Dermis microvascular lymphatic vessel endothelial cell (primary cell): Measurements from ENCODE around the gene GSE1. TPM values are rescaled to one million over a fixed set of nuclear protein-coding genes. Genes with fewer than 3 reads are reported as not detected.

Experiments used
- DNase-seq, 2 donors: peaks; one replicate each; pipeline versions ENCODE4 v3.0.0 to v3.0.0-alpha.2; 2010; ENCODE audit warnings: low read depth in 2 of 2
- total RNA-seq: library from RNA; depleted of rRNA; stranded (reverse); fragments of >200 nt; gene quantifications from 2 replicates; pipeline ENCODE4 v1.2.1, GENCODE V29; 2014

The GSE1 gene
- total RNA-seq, 1 donor from 2014 or later: 9.0 TPM

GRCh38 chr16:85675251-85675874 is 62.2 kb downstream of the GSE1 start:
- peak; percentile 14 to 43 for DNase-seq

GRCh38 chr16:85676466-85676865 is 63.3 kb downstream of the GSE1 start:
- DNase-seq: no peak

DNA sequence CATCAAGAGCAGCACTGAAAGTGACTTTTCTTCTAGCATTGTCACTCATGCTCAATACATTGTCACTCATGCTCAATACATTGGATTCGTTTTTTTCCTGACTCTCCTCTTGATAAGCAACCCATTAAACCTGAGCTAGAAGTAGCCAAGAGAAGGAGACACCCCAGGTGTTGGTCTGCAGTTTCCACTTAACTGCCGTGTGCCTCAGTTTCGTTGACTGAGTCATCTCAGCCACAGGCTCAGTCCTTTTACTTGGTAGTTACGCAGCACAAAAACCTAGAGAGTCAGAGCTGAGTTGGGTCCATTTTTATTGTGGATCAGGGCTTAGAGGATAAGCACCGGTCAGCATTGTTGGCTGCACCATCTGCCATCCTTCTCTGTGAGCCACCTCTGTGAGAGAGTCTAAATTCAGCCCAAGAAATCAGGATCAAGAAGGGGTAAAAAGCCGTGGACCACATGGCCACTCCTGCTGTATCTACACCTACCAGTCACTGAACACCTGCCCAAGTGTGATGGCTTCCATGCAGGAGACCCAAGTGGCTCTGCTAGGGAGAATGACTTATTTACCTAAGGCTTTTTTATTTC is 64.4 kb downstream of the GSE1 start:
- DNase-seq: no peak

DNA sequence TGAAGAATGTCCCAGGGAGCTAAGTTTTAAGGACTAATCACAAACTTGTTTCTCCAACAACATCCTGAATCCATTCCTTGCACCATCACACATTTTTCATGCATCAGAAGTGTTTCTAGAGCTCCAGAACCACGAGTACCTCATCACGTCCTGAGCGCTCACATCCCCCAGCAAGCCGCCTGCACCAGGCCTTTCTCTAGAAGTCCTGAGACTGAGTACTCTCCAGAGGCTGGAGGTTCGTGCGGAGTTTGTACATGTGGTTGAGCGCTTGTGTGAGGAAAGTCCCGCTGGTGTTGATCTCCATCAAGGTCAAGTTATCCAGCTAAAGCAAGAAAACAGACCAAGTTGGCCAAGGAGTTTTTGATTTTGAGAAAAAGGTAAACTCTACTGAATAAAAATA is 64.9 kb downstream of the GSE1 start:
- no peak for DNase-seq

- no peak for DNase-seq
Observed at GRCh38 chr16:85678821-85679220, 65.7 kb downstream of the GSE1 start.

GRCh38 chr16:85679870-85680269 is 66.7 kb downstream of the GSE1 start:
- no peak for DNase-seq

GRCh38 chr16:85680352-85680944 is 67.3 kb downstream of the GSE1 start:
- DNase-seq: no peak

DNA sequence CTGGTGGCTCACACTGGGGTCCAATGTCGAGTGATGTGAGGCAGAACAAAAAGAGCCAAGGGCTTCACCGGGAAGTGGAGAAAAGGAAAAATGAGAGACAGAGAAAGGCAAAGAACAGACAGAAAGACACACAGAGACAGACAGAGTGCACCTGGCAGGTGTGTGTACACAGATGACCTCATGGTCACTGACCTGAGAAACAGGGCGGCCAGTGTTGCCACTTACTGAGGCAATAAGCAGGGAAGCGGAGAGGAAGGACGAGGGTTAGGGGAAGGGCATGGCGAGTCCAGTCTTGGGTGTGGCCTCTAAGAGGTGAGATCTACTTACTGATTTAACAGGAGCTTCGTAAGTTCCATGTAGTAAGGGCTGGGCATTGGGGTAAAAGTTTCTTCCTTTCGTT is 68.1 kb downstream of the GSE1 start:
- no peak for DNase-seq

DNA sequence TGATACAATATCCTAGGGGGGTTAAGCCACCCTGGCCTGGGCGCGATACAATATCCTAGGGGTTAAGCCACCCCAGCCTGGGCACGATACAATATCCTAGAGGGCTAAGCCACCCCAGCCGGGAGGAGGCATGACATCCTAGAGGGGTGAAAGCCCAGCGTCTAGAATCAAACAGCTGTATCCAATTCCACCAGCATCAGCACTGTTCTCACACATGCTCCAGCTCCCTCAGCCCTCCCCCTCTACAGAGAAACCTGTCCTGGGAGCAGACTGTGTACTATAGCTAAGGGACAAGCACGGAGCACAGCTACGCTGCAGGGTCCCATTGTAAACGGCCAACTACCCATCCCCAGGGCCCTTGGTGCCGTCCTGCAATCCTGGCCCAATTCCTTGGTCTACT is 69.4 kb downstream of the GSE1 start:
- DNase-seq: no peak

DNA sequence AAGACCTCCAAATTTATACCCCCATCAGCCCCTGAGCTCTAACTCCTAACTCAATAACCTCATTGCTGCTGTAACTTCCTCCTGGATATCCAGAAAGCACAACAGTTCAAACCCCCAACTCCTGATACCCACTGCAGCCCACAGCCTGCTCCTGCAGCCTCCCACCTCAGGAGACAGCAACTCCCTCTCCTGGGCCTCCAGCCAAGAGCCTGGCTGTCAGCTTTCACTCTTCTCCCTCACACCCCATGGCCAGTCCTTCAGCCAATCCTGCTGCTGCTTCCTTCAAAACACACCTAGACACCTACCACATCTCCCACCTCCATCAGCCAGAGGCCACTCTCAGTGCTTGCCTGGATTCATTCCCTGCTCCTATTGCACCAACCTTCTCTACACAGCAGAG is 70.2 kb downstream of the GSE1 start:
- no peak for DNase-seq

GRCh38 chr16:85685251-85685650 is 72.1 kb downstream of the GSE1 start:
- no peak for DNase-seq

- no peak for DNase-seq
Observed at GRCh38 chr16:85686912-85687591, 73.9 kb downstream of the GSE1 start.

- no peak for DNase-seq
Observed at GRCh38 chr16:85687651-85688471, 74.7 kb downstream of the GSE1 start.

- DNase-seq: peak; percentile 55 to 91
Observed at GRCh38 chr16:85688586-85689284, 75.6 kb downstream of the GSE1 start, which contains the start of gene GINS2. Gene GINS2, minus strand, starts transcription at chr16:85688954. Its CDS starts 56 bp downstream, at chr16:85688898.

DNA sequence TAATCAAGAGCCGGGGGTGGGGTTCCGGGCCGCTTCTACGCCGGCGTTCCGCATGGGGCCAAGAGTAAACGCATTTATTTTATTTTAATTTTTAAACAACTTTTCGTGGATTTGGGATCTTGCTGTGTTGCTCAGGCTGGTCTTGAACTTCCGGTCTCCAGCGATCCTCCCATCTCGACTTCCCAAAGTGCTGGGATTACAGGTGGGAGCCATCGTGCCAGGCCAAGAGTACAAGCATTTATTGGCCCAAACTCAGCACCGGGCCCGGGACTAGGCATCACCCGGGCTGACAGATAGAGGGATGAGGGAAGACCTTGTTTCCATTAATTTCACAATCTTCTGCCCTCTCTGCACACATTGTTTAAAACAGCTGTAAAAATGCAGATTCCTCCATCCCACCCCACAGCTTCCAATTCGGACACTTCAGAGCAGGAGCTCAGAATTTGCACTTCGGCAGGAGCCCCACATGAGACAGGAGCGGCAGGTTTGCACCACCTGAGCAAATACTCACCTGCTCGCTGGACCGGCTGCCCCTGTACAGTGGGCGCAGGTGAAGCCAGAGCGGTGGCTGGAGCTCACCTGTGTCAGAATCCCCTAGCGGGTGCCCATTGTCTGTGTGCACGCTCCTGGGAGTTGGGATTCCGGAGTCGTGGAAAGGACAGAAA is 76.3 kb downstream of the GSE1 start:
- DNase-seq: no peak

DNA sequence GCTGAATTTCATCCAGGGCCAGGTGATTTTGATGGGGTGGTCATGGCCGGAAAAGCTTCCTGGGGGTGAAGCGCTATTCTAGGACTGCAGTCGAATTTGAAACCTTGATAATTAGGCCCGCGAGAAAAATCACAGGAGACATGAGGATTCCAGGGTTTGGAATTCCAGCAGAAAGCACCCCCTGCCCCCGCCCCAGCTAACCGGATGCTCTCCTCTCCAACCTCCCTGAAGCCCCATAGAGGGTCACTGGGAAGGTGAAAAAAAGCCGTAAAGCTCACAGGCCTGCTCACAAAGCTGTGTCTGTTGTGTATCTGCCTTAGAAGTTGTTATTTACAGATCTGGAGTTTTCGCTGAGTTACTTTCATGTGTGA is 76.8 kb downstream of the GSE1 start:
- DNase-seq: no peak

GRCh38 chr16:85690469-85691064 is 77.4 kb downstream of the GSE1 start:
- no peak for DNase-seq

DNA sequence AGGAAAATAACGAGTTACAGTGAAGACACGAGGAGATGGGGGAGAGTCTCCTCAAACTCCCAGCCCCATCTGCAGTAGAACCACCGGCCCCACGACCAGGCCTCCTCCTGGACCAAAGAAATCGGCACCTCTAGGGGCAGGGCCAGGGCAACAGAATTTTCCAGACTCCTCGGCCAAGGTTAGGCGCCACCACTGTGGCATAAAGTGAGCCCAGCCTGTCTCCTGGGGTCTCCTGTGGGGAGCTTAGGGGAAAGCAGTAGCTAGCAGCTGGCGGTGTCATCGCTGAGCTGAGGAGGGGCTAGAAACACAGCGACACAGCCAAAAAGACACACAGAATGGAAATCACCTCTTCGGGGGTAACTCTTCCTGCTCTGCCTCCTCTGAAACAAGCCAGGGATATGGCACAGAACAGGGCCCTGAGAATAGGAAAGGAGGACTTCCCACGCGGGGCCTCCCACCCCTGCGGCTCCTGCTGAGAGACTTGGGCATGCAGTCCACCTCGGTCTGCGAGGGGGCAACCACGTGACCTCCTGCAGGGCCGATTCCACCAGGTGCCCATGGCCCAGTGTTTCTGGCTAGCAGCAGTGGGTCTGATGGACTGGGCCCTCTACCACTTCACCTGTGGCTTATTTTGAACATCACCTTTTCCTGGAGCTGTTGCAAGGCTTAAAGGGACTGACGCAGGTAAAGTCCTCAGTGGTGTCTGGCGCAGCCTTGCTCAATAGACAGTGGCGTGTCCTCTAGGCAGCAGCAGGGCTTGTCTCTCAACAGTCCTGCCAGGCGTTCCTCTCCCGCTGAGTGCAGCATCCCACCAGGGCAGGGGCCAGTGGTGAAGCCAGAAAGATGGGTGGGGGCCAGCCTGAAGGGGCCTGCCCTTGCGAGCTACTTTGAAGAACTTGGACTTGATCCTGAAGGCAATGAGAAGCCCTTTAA is 82.3 kb downstream of the GSE1 start:
- no peak for DNase-seq

DNA sequence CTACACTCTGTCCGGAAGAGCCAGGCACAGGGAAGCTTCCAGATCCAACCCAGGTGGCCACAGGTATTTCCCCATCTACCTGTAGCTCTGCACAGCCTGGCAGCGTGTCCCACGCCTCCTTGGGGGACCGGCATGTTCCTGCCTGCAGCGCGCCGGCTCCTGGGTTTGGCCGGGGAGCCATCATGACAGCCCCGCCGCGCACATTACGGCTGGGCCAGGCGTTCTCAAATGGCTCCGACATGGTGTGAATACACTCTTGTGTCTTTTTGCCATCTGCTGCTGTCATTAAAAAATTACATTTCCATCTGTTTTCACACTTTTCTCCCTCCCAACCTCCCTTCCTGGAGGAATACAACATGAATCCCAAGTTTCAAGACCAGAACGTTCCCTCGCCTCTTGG is 83.7 kb downstream of the GSE1 start:
- no peak for DNase-seq
